Measurements from ENCODE around the gene CCDC102A. TPM values are rescaled to one million over a fixed set of nuclear protein-coding genes. Genes with fewer than 3 reads are reported as not detected.
A peak's percentile ranks its signal among the peaks of the same experiment; 100 is the strongest.

CCDC102A gene
- total and polyA plus RNA-seq, 2 of the 13 experiments (the other 11 are each of a cell fraction or from before 2014, with no cell fraction given), result 2.1 to 2.8 TPM

DNA sequence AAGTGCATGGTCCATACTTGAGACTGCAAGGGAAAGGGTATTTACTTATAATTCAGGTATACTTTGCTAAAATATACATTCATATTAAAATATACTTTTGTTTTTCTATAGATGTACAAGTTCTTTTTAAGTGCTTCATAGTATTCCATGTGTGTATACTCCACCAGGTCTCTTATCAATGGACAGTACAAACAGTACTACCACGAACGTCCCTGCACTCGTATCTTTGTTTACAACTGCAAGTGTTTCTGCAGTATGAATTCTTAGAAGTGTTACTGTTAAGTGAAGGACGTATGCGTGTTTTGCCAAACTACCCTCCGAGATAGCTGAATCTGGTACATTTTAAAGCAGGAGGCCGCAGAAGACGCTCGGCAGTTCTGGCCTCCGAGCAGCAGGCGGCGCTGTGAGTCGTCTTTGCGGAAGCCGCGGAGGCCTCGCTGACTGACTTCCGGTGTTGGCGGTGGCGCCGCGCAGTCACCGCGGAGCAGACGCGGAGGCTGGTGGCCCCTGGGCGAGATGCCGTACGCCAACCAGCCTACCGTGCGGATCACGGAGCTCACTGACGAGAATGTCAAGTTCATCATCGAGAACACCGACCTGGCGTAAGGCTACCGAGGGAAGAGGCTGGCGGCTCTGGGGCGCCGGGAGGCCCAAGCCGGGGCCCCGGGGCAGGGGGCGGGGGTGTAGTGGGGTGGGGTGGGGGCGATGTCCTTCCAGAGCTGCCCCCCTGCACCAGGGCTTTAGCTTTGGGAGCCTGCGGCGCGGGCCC is 74.0 kb downstream of the CCDC102A start, which contains the start of gene POLR2C (continued):
- TF ChIP-seq NCOR1 (IDR thresholded peaks at IDR 0.05; ENCODE audit: borderline replicate concordance, low read length), result no peak; the same call in 1 of the 2 replicates
- TF ChIP-seq SETDB1 (CRISPR knock-in tag; IDR thresholded peaks at IDR 0.05; ENCODE audit: borderline replicate concordance), result no peak
- TF ChIP-seq ZNF260 (CRISPR knock-in tag; IDR thresholded peaks at IDR 0.05; ENCODE audit: borderline replicate concordance, low read depth), result no peak
- no peak for TF ChIP-seq ZNF292 (CRISPR knock-in tag; IDR thresholded peaks at IDR 0.05; ENCODE audit: borderline replicate concordance, low read depth)
- TF ChIP-seq, protein P1, sequence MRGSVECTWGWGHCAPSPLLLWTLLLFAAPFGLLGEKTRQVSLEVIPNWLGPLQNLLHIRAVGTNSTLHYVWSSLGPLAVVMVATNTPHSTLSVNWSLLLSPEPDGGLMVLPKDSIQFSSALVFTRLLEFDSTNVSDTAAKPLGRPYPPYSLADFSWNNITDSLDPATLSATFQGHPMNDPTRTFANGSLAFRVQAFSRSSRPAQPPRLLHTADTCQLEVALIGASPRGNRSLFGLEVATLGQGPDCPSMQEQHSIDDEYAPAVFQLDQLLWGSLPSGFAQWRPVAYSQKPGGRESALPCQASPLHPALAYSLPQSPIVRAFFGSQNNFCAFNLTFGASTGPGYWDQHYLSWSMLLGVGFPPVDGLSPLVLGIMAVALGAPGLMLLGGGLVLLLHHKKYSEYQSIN (CRISPR knock-in tag; IDR thresholded peaks at IDR 0.05; ENCODE audit: borderline replicate concordance), result no peak
- TF ChIP-seq KIAA2018 (CRISPR knock-in tag; IDR thresholded peaks at IDR 0.05; ENCODE audit: borderline replicate concordance), result peak; percentile 67; the same call in 1 of the 2 replicates
- no peak for TF ChIP-seq TIGD3 (CRISPR knock-in tag; IDR thresholded peaks at IDR 0.05; ENCODE audit: borderline replicate concordance)
- TF ChIP-seq, protein P2, sequence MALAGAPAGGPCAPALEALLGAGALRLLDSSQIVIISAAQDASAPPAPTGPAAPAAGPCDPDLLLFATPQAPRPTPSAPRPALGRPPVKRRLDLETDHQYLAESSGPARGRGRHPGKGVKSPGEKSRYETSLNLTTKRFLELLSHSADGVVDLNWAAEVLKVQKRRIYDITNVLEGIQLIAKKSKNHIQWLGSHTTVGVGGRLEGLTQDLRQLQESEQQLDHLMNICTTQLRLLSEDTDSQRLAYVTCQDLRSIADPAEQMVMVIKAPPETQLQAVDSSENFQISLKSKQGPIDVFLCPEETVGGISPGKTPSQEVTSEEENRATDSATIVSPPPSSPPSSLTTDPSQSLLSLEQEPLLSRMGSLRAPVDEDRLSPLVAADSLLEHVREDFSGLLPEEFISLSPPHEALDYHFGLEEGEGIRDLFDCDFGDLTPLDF (CRISPR knock-in tag; IDR thresholded peaks at IDR 0.05), result peak; percentile 79; the same call in 1 of the 2 replicates
- peak; percentile 99 for TF ChIP-seq XRCC5 (optimal IDR thresholded peaks at IDR 0.05; ENCODE audit: low read length)
- TF ChIP-seq, protein P3, sequence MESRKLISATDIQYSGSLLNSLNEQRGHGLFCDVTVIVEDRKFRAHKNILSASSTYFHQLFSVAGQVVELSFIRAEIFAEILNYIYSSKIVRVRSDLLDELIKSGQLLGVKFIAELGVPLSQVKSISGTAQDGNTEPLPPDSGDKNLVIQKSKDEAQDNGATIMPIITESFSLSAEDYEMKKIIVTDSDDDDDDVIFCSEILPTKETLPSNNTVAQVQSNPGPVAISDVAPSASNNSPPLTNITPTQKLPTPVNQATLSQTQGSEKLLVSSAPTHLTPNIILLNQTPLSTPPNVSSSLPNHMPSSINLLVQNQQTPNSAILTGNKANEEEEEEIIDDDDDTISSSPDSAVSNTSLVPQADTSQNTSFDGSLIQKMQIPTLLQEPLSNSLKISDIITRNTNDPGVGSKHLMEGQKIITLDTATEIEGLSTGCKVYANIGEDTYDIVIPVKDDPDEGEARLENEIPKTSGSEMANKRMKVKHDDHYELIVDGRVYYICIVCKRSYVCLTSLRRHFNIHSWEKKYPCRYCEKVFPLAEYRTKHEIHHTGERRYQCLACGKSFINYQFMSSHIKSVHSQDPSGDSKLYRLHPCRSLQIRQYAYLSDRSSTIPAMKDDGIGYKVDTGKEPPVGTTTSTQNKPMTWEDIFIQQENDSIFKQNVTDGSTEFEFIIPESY (CRISPR knock-in tag; IDR thresholded peaks at IDR 0.05), result peak; percentile 85
- TF ChIP-seq ZNF512 (CRISPR knock-in tag; IDR thresholded peaks at IDR 0.05), result peak; percentile 66; the same call in 1 of the 2 replicates

All from HepG2 (cell line).